ENCODE measurements around the gene GFOD1. TPM values are rescaled to one million over a fixed set of nuclear protein-coding genes. Genes with fewer than 3 reads are reported as not detected.
A peak's percentile ranks its signal among the peaks of the same experiment; 100 is the strongest.

GFOD1 gene
- 7.5 and 8.8 TPM in 2 replicates for total RNA-seq (2021)
- percentile 64 among the genes with signal in this experiment for Bru-seq, nascent RNA
- percentile 66 among the genes with signal in this experiment for BruChase-seq, experiment 1, labeled RNA remaining after a 2-hour chase
- percentile 67 among the genes with signal in this experiment for BruChase-seq, experiment 2, labeled RNA remaining after a 6-hour chase
- long read RNA-seq, full-length matches to known transcripts: 2 of 6 reads
- long read RNA-seq, partial matches to known transcripts: 0 of 6 reads
- long read RNA-seq, other reads (novel, unspliced or antisense): 4 of 6 reads

- TF ChIP-seq CTCF (conservative IDR thresholded peaks at IDR 0.05; ENCODE audit: low read depth, low read length): no peak
- TF ChIP-seq EZH2 (IDR thresholded peaks at IDR 0.05; ENCODE audit: borderline replicate concordance, low read depth, low read length, poor library complexity, severe bottlenecking): no peak
- Histone ChIP-seq H3K27ac (ENCODE audit: low read depth, low read length, poor library complexity, severe bottlenecking) (peak within 1 kb of the TSS; percentile 59), H3K27me3 (replicated peaks; ENCODE audit: insufficient read depth, low read depth, low read length, poor library complexity) (no peaks in the 10 kb centered on the region), H3K4me3 (ENCODE audit: low read depth, low read length, poor library complexity, severe bottlenecking) (peak within 1 kb of the TSS; percentile 69), H3K9me3 (ENCODE audit: low read depth, low read length, poor library complexity, severe bottlenecking) (no peaks in the 10 kb centered on the region), H3K4me1 (ENCODE audit: insufficient read depth, low read length, poor library complexity, severe bottlenecking) (peaks cover 15% of the 10 kb centered on the region), H3K36me3 (ENCODE audit: insufficient read depth, low read length, poor library complexity, severe bottlenecking) (no peaks in the 10 kb centered on the region)
- peak; percentile 93 for DNase-seq (ENCODE audit: low spot score)
- intact Hi-C loops (cut with micrococcal nuclease; ENCODE audit: unreplicated experiment): loop anchor here (1.0 to 5.0 kb wide), 2 partner anchors 65 to 151 kb away; no protein-coding TSS in a partner anchor
- POLR2A ChIA-PET (ENCODE audit: low non-redundant PET): no interaction called here
- CTCF ChIA-PET: interaction anchor here (0.6 to 1.2 kb wide), 3 partner anchors 67 to 246 kb away, joined by 3 read pairs; partner anchors contain the start of gene NOL7
- no TSS peak for BruUV-seq (replicated peaks)
Observed at GRCh38 chr6:13487122-13488014, at the start of gene GFOD1. Gene GFOD1 (minus strand): TSS chr6:13487600. CDS start chr6:13486890, 710 bp downstream.

GRCh38 chr6:13536796-13537526 is 49.6 kb upstream of the GFOD1 start:
- no peaks in the 10 kb centered on the region for H3K36me3 ChIP-seq (ENCODE audit: insufficient read depth, low read length, poor library complexity, severe bottlenecking)
- no peaks in the 10 kb centered on the region for H3K9me3 ChIP-seq (ENCODE audit: low read depth, low read length, poor library complexity, severe bottlenecking)
- no TSS peak for BruUV-seq (replicated peaks)
- H3K4me1 ChIP-seq (ENCODE audit: insufficient read depth, low read length, poor library complexity, severe bottlenecking): no peaks in the 10 kb centered on the region
- H3K4me3 ChIP-seq (ENCODE audit: low read depth, low read length, poor library complexity, severe bottlenecking): no peak overlapping the region
- no peaks in the 10 kb centered on the region for H3K27me3 ChIP-seq (replicated peaks; ENCODE audit: insufficient read depth, low read depth, low read length, poor library complexity)
- ChIA-PET POLR2A (ENCODE audit: low non-redundant PET) (no interaction called here), CTCF (no interaction called here)
- H3K27ac ChIP-seq (ENCODE audit: low read depth, low read length, poor library complexity, severe bottlenecking): no peak overlapping the region
- no peak for TF ChIP-seq CTCF (conservative IDR thresholded peaks at IDR 0.05; ENCODE audit: low read depth, low read length)
- TF ChIP-seq EZH2 (IDR thresholded peaks at IDR 0.05; ENCODE audit: borderline replicate concordance, low read depth, low read length, poor library complexity, severe bottlenecking): no peak
- intact Hi-C loops (cut with micrococcal nuclease; ENCODE audit: unreplicated experiment): no loop called here
- DNase-seq (ENCODE audit: low spot score): no peak

GRCh38 chr6:13535306-13535705 is 47.9 kb upstream of the GFOD1 start:
- POLR2A ChIA-PET (ENCODE audit: low non-redundant PET): no interaction called here
- BruUV-seq (replicated peaks): no TSS peak
- H3K36me3 ChIP-seq (ENCODE audit: insufficient read depth, low read length, poor library complexity, severe bottlenecking): no peaks in the 10 kb centered on the region
- no peaks in the 10 kb centered on the region for H3K27me3 ChIP-seq (replicated peaks; ENCODE audit: insufficient read depth, low read depth, low read length, poor library complexity)
- H3K27ac ChIP-seq (ENCODE audit: low read depth, low read length, poor library complexity, severe bottlenecking): no peak overlapping the region
- intact Hi-C loops (cut with micrococcal nuclease; ENCODE audit: unreplicated experiment): no loop called here
- H3K9me3 ChIP-seq (ENCODE audit: low read depth, low read length, poor library complexity, severe bottlenecking): no peaks in the 10 kb centered on the region
- CTCF ChIA-PET: no interaction called here
- H3K4me1 ChIP-seq (ENCODE audit: insufficient read depth, low read length, poor library complexity, severe bottlenecking): no peaks in the 10 kb centered on the region
- no peak for DNase-seq (ENCODE audit: low spot score)
- H3K4me3 ChIP-seq (ENCODE audit: low read depth, low read length, poor library complexity, severe bottlenecking): no peak overlapping the region
- TF ChIP-seq CTCF (conservative IDR thresholded peaks at IDR 0.05; ENCODE audit: low read depth, low read length) (no peak), EZH2 (IDR thresholded peaks at IDR 0.05; ENCODE audit: borderline replicate concordance, low read depth, low read length, poor library complexity, severe bottlenecking) (no peak)
